T-helper 17 cell (primary cell): ENCODE data around the gene ABCC6. TPM values are rescaled to one million over a fixed set of nuclear protein-coding genes. Genes with fewer than 3 reads are reported as not detected.
"Not testable (repeated sequence)": the region's sequence is repeated elsewhere in the genome, so short reads cannot be mapped to it uniquely, and the experiment has no call there.

Experiments used
- ATAC-seq: fragments of 150-1000 bp; cut with Tn5 transposase; 2 replicates; pipeline ENCODE4 v1.10.0; 2021; ENCODE audit warnings: mild to moderate bottlenecking, moderate library complexity
- DNase-seq, 3 donors: peaks; one replicate each; pipeline versions ENCODE4 v3.0.0 to v3.0.0-alpha.2; 2020 to 2021
- H3K9me3 ChIP-seq: one replicate; pipeline ENCODE4 v1.7.0; 2013; ENCODE audit warnings: low read length, mild to moderate bottlenecking; ENCODE audit not compliant: control insufficient read depth, poor library complexity, severe bottlenecking
- H3K27ac Mint-ChIP-seq: one replicate; pipeline ENCODE4 v1.8.0; 2022; ENCODE audit warnings: mild to moderate bottlenecking, moderate library complexity, mixed read lengths
- H3K27me3 Mint-ChIP-seq: one replicate; pipeline ENCODE4 v1.8.0; 2022; ENCODE audit warnings: mixed read lengths
- H3K36me3 Mint-ChIP-seq: one replicate; pipeline ENCODE4 v1.8.0; 2022; ENCODE audit warnings: low read depth, mixed read lengths
- H3K4me1 Mint-ChIP-seq: one replicate; pipeline ENCODE4 v1.8.0; 2022; ENCODE audit warnings: mild to moderate bottlenecking, mixed read lengths
- H3K4me3 Mint-ChIP-seq: one replicate; pipeline ENCODE4 v1.8.0; 2022; ENCODE audit warnings: mild to moderate bottlenecking, moderate library complexity, mixed read lengths
- total RNA-seq, 4 donors: library from RNA in 2 of 4; stranded (reverse) in 2 of 4; gene quantifications; one replicate each; pipeline ENCODE4 v1.2.3 and lab custom pipeline; 2022 to 2026

ABCC6 gene
- total RNA-seq, 2 donors from 2014 or later, result not detected

- Mint-ChIP-seq H3K27ac (no peak overlapping the region), H3K4me3 (no peak overlapping the region), H3K4me1 (no peaks in the 10 kb centered on the region), H3K36me3 (peaks cover 4% of the 10 kb centered on the region), H3K27me3 (no peaks in the 10 kb centered on the region)
- ATAC-seq (no peak), DNase-seq (no peak)
- no peaks in the 10 kb centered on the region for H3K9me3 ChIP-seq
Observed at GRCh38 chr16:16159662-16160061, 63.6 kb downstream of the ABCC6 start.

DNA sequence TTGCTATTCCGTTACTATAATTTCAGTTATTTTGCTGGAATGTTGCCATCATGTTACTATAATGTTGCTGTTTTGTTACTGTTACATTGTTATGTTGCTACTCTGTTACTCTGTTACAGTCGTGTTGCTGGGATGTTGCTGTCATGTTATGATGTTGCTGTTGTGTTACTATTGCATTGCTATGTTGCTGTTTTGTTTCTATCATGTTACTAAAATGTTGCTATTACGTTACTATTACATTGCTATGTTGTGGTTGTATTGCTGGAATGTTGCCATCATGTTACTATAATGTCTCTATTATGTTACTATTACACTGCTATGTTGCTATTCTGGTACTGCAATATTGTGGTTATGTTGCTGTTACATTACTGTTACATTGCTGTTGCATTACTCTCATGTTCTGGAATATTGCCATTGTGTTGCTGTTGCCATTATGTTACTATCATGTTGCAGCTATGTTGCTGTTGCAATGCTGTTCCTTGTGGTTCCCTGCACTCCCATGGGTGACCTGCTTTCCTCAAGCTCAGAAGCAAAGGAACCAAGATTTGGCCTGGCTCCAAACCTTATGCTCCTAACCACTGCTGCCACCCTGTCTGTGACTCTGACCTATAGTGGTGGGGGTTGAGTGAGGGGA is 64.4 kb downstream of the ABCC6 start:
- no peak overlapping the region for H3K4me3 Mint-ChIP-seq
- DNase-seq (no peak), ATAC-seq (no peak)
- no peaks in the 10 kb centered on the region for H3K4me1 Mint-ChIP-seq
- no peaks in the 10 kb centered on the region for H3K9me3 ChIP-seq
- no peak overlapping the region for H3K27ac Mint-ChIP-seq
- no peaks in the 10 kb centered on the region for H3K27me3 Mint-ChIP-seq
- peaks cover 4% of the 10 kb centered on the region for H3K36me3 Mint-ChIP-seq

GRCh38 chr16:16158082-16158658 is 65.1 kb downstream of the ABCC6 start:
- DNase-seq, result no peak
- no peak for ATAC-seq
- H3K4me3 Mint-ChIP-seq, result no peak overlapping the region
- H3K9me3 ChIP-seq, result no peaks in the 10 kb centered on the region
- H3K36me3 Mint-ChIP-seq, result peaks cover 4% of the 10 kb centered on the region
- no peak overlapping the region for H3K27ac Mint-ChIP-seq
- H3K27me3 Mint-ChIP-seq, result no peaks in the 10 kb centered on the region
- H3K4me1 Mint-ChIP-seq, result no peaks in the 10 kb centered on the region

- Mint-ChIP-seq H3K36me3 (peaks cover 4% of the 10 kb centered on the region), H3K4me1 (no peaks in the 10 kb centered on the region)
- no peak for DNase-seq
Observed at GRCh38 chr16:16157166-16157565, 66.1 kb downstream of the ABCC6 start.

DNA sequence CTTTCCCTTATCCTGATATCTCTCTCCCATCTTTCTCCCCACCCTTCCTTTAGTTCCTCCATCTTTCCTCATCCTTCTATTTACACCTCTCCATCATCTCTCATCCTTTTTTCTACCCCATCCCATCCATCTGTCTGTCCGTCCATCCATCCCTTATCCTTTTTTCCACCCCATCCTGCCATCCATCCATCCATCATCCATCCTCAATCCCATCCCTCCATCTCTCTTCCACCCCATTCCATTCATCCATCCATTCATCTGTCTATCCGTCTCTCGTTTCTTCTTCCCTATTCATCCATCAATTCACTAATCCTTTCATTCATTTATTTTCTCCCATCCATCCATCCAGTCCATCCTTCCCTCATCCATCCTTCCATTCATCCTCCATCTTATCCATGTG is 68.1 kb downstream of the ABCC6 start:
- peaks cover 4% of the 10 kb centered on the region for H3K36me3 Mint-ChIP-seq
- H3K4me3 Mint-ChIP-seq, result no peak overlapping the region
- DNase-seq (no peak), ATAC-seq (no peak)
- no peaks in the 10 kb centered on the region for H3K27me3 Mint-ChIP-seq
- peaks cover 2% of the 10 kb centered on the region for H3K4me1 Mint-ChIP-seq
- no peaks in the 10 kb centered on the region for H3K9me3 ChIP-seq
- H3K27ac Mint-ChIP-seq, result no peak overlapping the region

More at GRCh38 chr16:16157166-16157565, 66.1 kb downstream of the ABCC6 start:
- Mint-ChIP-seq H3K27me3 (no peaks in the 10 kb centered on the region), H3K4me3 (no peak overlapping the region), H3K27ac (no peak overlapping the region)
- H3K9me3 ChIP-seq, result no peaks in the 10 kb centered on the region
- ATAC-seq, result no peak

DNA sequence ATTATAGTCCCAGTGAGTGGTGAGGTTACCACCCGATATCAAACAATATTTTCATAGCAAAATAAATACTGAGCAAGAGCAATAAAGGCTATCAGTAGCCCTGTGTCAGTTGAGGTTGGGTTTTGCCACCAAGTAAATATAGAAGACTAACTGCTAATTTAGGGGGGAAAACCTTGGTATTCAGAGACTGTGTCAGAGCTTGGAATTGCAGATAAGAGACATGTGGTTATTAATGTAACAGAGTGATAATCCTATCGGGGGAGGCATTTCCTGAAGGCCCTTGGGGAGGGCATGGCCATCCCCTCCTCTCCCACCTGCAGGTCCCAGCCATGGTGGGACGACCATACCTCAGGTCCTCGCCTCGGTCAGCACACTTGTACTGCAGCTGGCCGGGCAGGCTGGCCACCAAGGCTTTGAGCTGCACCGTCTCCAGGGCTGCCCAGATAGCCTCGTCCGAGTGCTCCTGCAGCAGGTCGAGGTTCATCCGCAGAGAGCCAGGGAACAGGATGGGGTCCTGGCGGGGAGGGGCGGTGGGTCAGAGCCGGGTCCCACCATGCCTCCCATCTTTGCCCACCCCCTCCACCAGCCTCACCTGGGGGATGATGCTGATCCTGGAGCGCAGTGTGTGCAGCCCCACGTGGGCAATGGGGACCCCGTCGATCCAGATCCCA is 68.9 kb downstream of the ABCC6 start:
- H3K36me3 Mint-ChIP-seq, result peaks cover 4% of the 10 kb centered on the region
- ATAC-seq, result no peak
- no peaks in the 10 kb centered on the region for H3K9me3 ChIP-seq
- peaks cover 2% of the 10 kb centered on the region for H3K4me1 Mint-ChIP-seq
- H3K27ac Mint-ChIP-seq, result no peak overlapping the region
- no peak overlapping the region for H3K4me3 Mint-ChIP-seq
- no peaks in the 10 kb centered on the region for H3K27me3 Mint-ChIP-seq
- DNase-seq, result no peak

- DNase-seq, H3K36me3 Mint-ChIP-seq, H3K4me3 Mint-ChIP-seq, ATAC-seq, H3K4me1 Mint-ChIP-seq, H3K9me3 ChIP-seq, H3K27ac Mint-ChIP-seq, H3K27me3 Mint-ChIP-seq: not testable (repeated sequence)
Observed at GRCh38 chr16:16153000-16153399, 70.3 kb downstream of the ABCC6 start.

DNA sequence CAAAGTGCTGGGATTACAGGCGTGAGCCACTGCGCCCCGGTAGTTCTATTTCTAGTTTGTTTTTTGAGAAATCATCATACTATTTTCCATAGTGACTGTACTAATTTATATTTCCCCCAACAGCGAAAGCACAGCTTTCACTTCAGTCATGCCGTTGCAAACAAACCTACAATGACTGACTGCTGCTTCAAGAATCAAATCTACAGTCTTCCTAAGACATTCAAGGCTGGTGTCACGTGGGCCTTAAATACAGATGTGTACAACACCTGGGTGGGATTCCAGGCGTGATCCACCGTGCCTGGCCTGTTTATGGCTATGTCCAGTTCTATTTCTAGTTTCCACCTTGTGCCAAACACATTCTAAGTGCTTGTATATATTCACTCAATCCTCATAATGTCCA is 72.0 kb downstream of the ABCC6 start:
- Mint-ChIP-seq H3K4me3 (no peak overlapping the region), H3K4me1 (peaks cover 2% of the 10 kb centered on the region), H3K27me3 (no peaks in the 10 kb centered on the region), H3K27ac (no peak overlapping the region), H3K36me3 (peaks cover 4% of the 10 kb centered on the region)
- no peak for ATAC-seq
- no peak for DNase-seq
- H3K9me3 ChIP-seq, result no peaks in the 10 kb centered on the region

DNA sequence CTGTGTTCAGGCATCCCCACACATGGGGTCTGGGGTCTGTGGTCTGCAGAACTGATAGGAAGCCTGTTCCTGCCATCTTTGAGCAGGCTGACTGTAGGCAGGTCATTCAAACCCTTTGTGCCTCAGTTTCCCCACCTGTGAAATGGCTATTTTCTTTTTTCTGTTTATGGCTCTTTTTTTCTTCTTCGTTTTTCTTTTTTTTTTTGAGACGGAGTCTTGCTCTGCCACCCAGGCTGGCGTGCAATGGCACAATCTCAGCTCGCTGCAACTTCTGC is 72.5 kb downstream of the ABCC6 start:
- H3K4me1 Mint-ChIP-seq, result peaks cover 2% of the 10 kb centered on the region
- no peak overlapping the region for H3K4me3 Mint-ChIP-seq
- ATAC-seq (no peak), DNase-seq (no peak)
- peaks cover 4% of the 10 kb centered on the region for H3K36me3 Mint-ChIP-seq
- H3K27ac Mint-ChIP-seq, result no peak overlapping the region
- no peaks in the 10 kb centered on the region for H3K9me3 ChIP-seq
- H3K27me3 Mint-ChIP-seq, result no peaks in the 10 kb centered on the region

GRCh38 chr16:16150117-16150877 is 73.0 kb downstream of the ABCC6 start:
- Mint-ChIP-seq H3K4me3 (no peak overlapping the region), H3K36me3 (peaks cover 3% of the 10 kb centered on the region), H3K27ac (no peak overlapping the region), H3K4me1 (peaks cover 4% of the 10 kb centered on the region), H3K27me3 (no peaks in the 10 kb centered on the region)
- peak; percentile 17 for ATAC-seq
- no peak for DNase-seq
- no peaks in the 10 kb centered on the region for H3K9me3 ChIP-seq

GRCh38 chr16:16149710-16150116 is 73.6 kb downstream of the ABCC6 start:
- H3K9me3 ChIP-seq, result no peaks in the 10 kb centered on the region
- Mint-ChIP-seq H3K36me3 (no peaks in the 10 kb centered on the region), H3K4me1 (peaks cover 4% of the 10 kb centered on the region), H3K27ac (no peak overlapping the region), H3K27me3 (no peaks in the 10 kb centered on the region), H3K4me3 (no peak overlapping the region)
- DNase-seq, result no peak
- ATAC-seq, result no peak

DNA sequence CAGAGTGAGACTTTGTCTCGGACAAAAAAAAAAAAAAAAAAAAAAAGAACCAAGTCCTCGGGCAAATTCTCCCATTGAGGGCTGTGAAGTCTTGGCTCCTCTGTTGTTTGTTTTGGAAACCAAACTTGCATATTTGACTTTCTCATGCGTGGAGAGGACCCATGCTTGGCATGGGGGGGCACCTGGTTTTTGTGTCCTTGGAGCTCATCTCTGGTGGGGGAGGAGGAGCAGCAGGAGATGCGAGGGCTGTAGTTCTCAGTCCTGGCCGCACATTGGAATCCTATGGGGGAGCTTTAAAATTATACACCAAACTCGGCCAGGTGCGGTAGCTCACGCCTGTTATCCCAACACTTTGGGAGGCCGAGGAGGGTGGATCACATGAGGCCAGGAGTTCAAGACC is 74.5 kb downstream of the ABCC6 start:
- Mint-ChIP-seq H3K27ac (no peak overlapping the region), H3K27me3 (no peaks in the 10 kb centered on the region), H3K4me1 (peaks cover 4% of the 10 kb centered on the region), H3K4me3 (no peak overlapping the region), H3K36me3 (no peaks in the 10 kb centered on the region)
- DNase-seq, result no peak
- ATAC-seq, result no peak
- H3K9me3 ChIP-seq, result no peaks in the 10 kb centered on the region

DNA sequence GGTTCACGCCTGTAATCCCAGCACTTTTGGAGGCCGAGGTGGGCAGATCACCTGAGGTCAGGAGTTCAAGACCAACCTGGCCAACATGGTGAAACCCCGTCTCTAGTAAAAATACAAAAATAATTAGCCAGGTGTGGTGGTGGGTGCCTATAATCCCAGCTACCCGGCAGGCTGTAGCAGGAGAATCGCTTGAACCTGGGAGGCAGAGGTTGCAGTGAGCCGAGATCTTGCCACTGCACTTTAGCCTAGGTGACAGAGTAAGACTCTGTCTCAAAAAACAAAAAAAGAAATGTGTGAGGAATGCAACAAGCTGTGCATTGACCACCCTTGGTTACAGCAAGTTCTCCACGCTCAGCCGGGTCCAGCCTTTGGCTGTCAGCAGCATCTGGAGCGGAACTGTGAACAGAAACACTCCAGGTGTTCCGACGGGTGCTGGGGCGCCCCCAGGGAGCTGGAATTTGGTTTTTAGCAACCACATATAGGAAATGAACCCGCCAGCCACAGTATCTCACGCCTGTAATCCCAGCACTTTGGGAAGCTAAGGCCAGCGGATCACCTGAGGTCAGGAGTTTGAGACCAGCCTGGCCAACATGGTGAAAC is 75.2 kb downstream of the ABCC6 start:
- H3K4me3 Mint-ChIP-seq, ATAC-seq, H3K9me3 ChIP-seq, H3K4me1 Mint-ChIP-seq, DNase-seq, H3K27ac Mint-ChIP-seq, H3K27me3 Mint-ChIP-seq, H3K36me3 Mint-ChIP-seq: not testable (repeated sequence)
